GM23248 (cell line): ENCODE data around the gene KCNH3. TPM values are rescaled to one million over a fixed set of nuclear protein-coding genes. Genes with fewer than 3 reads are reported as not detected.

Experiments
- DNase-seq: peaks from one replicate; pipeline ENCODE4 v3.0.0-alpha.2; 2015
- H2AFZ ChIP-seq: fragments of 200-600 bp; sonication (generic); 2 replicates; pipeline ENCODE4 v1.6.1; 2016; ENCODE audit warnings: antibody characterized with exemption
- H3F3A ChIP-seq: fragments of 200-600 bp; sonication (generic); 2 replicates; pipeline ENCODE4 v1.6.1; 2016; ENCODE audit warnings: mild to moderate bottlenecking, antibody characterized with exemption, mixed run types; ENCODE audit not compliant: insufficient read depth
- H3K27ac ChIP-seq: fragments of 200-600 bp; sonication (generic); 2 replicates; pipeline ENCODE4 v1.5.1; 2016; ENCODE audit warnings: mild to moderate bottlenecking
- H3K27me3 ChIP-seq: fragments of 200-600 bp; sonication (generic); replicated peaks from 2 replicates; pipeline ENCODE4 v1.6.1; 2016; ENCODE audit warnings: mild to moderate bottlenecking; ENCODE audit not compliant: insufficient read depth
- H3K36me3 ChIP-seq: fragments of 200-600 bp; sonication (generic); 2 replicates; pipeline ENCODE4 v1.6.1; 2016; ENCODE audit warnings: low read depth, mild to moderate bottlenecking
- H3K4me1 ChIP-seq: fragments of 200-600 bp; sonication (generic); 2 replicates; pipeline ENCODE4 v1.6.1; 2016; ENCODE audit warnings: mild to moderate bottlenecking; ENCODE audit not compliant: insufficient read depth
- H3K4me2 ChIP-seq: fragments of 200-600 bp; sonication (generic); one replicate; pipeline ENCODE4 v1.6.1; 2016; ENCODE audit warnings: mild to moderate bottlenecking; ENCODE audit not compliant: unreplicated experiment
- H3K4me3 ChIP-seq: fragments of 200-600 bp; sonication (generic); 2 replicates; pipeline ENCODE4 v1.5.1; 2016; ENCODE audit warnings: mild to moderate bottlenecking
- H3K79me2 ChIP-seq: fragments of 200-600 bp; sonication (generic); 2 replicates; pipeline ENCODE4 v1.6.1; 2016; ENCODE audit warnings: mild to moderate bottlenecking; ENCODE audit not compliant: insufficient read depth
- H3K9ac ChIP-seq: fragments of 200-600 bp; sonication (generic); 2 replicates; pipeline ENCODE4 v1.6.1; 2016; ENCODE audit warnings: mild to moderate bottlenecking
- H3K9me2 ChIP-seq: fragments of 200-600 bp; sonication (generic); 2 replicates; pipeline ENCODE4 v1.6.1; 2016; ENCODE audit warnings: mixed run types, mild to moderate bottlenecking, moderate library complexity; ENCODE audit not compliant: insufficient read depth
- H3K9me3 ChIP-seq: fragments of 200-600 bp; sonication (generic); one replicate; pipeline ENCODE4 v1.6.1; 2017; ENCODE audit warnings: low read depth
- H4K20me1 ChIP-seq: fragments of 200-600 bp; sonication (generic); 2 replicates; pipeline ENCODE4 v1.6.0; 2016; ENCODE audit not compliant: insufficient read depth
- EZH2 ChIP-seq: fragments of 200-600 bp; sonication (generic); IDR thresholded peaks from 2 replicates; pipeline ENCODE4 v1.6.1; 2018; ENCODE audit warnings: antibody characterized with exemption, mild to moderate bottlenecking; ENCODE audit not compliant: insufficient read depth, poor library complexity, severe bottlenecking
- EZH2phosphoT487 ChIP-seq: fragments of 200-600 bp; sonication (generic); IDR thresholded peaks from 2 replicates; pipeline ENCODE4 v1.6.1; 2018; ENCODE audit warnings: antibody characterized with exemption, moderate library complexity, mild to moderate bottlenecking, low read depth; ENCODE audit not compliant: insufficient read depth
- WGBS, 2 experiments: methylation state at CpG; one replicate each; pipeline ENCODE4 v1.1.6; 2015 to 2017; ENCODE audit warnings: low lambda C conversion rate in 2 of 2, low coverage in 1 of 2; ENCODE audit errors: missing lambda C conversion rate in 2 of 2; 5-methylcytosine and 5-hydroxymethylcytosine counted together
- in situ Hi-C: fragments of 300-500 bp; cut with MboI; formaldehyde crosslinking; loops from 2 replicates; pipeline ENCODE4 v1.15.0; 2020
- polyA plus RNA-seq: library from polyadenylated mRNA; unstranded; fragments of >200 nt; fragmentation: Nextera tagmentation; extraction: Ambion mirVana; gene quantifications from 2 replicates; pipeline ENCODE4 v1.2.1, GENCODE V29; 2016
- total RNA-seq: library from RNA; depleted of rRNA; stranded (reverse); fragments of >200 nt; shearing (Covaris generic); gene quantifications from 2 replicates; pipeline ENCODE4 v1.2.3, GENCODE V29; 2014

Gene KCNH3
- total and polyA plus RNA-seq, 2 experiments from 2014 or later, result 0.09 TPM; not detected in 1

- Histone ChIP-seq H3F3A (no peaks in the 10 kb centered on the region), H3K9me3 (no peaks in the 10 kb centered on the region), H3K36me3 (peaks cover 2% of the 10 kb centered on the region; the same call in 1 of the 2 replicates), H3K9me2 (no peaks in the 10 kb centered on the region), H3K27me3 (no peaks in the 10 kb centered on the region), H3K27ac (no peak overlapping the region), H2AFZ (no peak overlapping the region), H3K4me1 (no peaks in the 10 kb centered on the region), H3K4me3 (no peak overlapping the region), H3K4me2 (no peak overlapping the region), H3K9ac (no peak overlapping the region), H3K79me2 (no peaks in the 10 kb centered on the region), H4K20me1 (no peaks in the 10 kb centered on the region)
- 83 to 86% methylated on average over 13 of the region's 13 CpGs for WGBS, 2 experiments
- in situ Hi-C loops, result no loop called here
- no peak for DNase-seq
- TF ChIP-seq EZH2phosphoT487 (no peak), EZH2 (no peak)
Measured at GRCh38 chr12:49558526-49558925, 19.7 kb downstream of the KCNH3 start.

- H3K9ac ChIP-seq, result no peak overlapping the region
- 94 to 95% methylated on average over 17 of the region's 17 CpGs for WGBS, 2 experiments
- no peaks in the 10 kb centered on the region for H3K27me3 ChIP-seq
- no peak overlapping the region for H3K27ac ChIP-seq
- no peak overlapping the region for H2AFZ ChIP-seq
- in situ Hi-C loops, result no loop called here
- no peaks in the 10 kb centered on the region for H3K9me2 ChIP-seq
- H3K4me2 ChIP-seq, result no peak overlapping the region
- H3K36me3 ChIP-seq, result peaks cover 2% of the 10 kb centered on the region; the same call in 1 of the 2 replicates
- no peaks in the 10 kb centered on the region for H3K9me3 ChIP-seq
- no peaks in the 10 kb centered on the region for H3K79me2 ChIP-seq
- H3K4me1 ChIP-seq, result no peaks in the 10 kb centered on the region
- no peak for DNase-seq
- no peak overlapping the region for H3K4me3 ChIP-seq
- TF ChIP-seq EZH2, result no peak
- TF ChIP-seq EZH2phosphoT487, result no peak
- H4K20me1 ChIP-seq, result no peaks in the 10 kb centered on the region
- H3F3A ChIP-seq, result no peaks in the 10 kb centered on the region
Measured at GRCh38 chr12:49559011-49559675, 20.3 kb downstream of the KCNH3 start.

- Histone ChIP-seq H2AFZ (no peak overlapping the region), H3K4me1 (no peaks in the 10 kb centered on the region), H3K9me2 (no peaks in the 10 kb centered on the region), H3K4me3 (no peak overlapping the region), H3K79me2 (no peaks in the 10 kb centered on the region), H3K9me3 (no peaks in the 10 kb centered on the region), H3K4me2 (no peak overlapping the region), H4K20me1 (no peaks in the 10 kb centered on the region), H3K27ac (no peak overlapping the region), H3F3A (no peaks in the 10 kb centered on the region), H3K27me3 (no peaks in the 10 kb centered on the region), H3K9ac (no peak overlapping the region), H3K36me3 (peaks cover 2% of the 10 kb centered on the region; the same call in 1 of the 2 replicates)
- DNase-seq, result no peak
- 88 to 95% methylated on average over 7 of the region's 7 CpGs for WGBS, 2 experiments
- TF ChIP-seq EZH2phosphoT487 (no peak), EZH2 (no peak)
- in situ Hi-C loops, result no loop called here
Measured at GRCh38 chr12:49560695-49561094, 21.9 kb downstream of the KCNH3 start.

- TF ChIP-seq EZH2 (no peak), EZH2phosphoT487 (no peak)
- Histone ChIP-seq H2AFZ (no peak overlapping the region), H3K27me3 (no peaks in the 10 kb centered on the region), H3K9ac (no peak overlapping the region), H3K79me2 (peaks cover 14% of the 10 kb centered on the region), H3K4me3 (no peak overlapping the region), H3K27ac (no peak overlapping the region), H4K20me1 (no peaks in the 10 kb centered on the region), H3K4me2 (no peak overlapping the region), H3K36me3 (peaks cover 2% of the 10 kb centered on the region; the same call in 1 of the 2 replicates), H3F3A (no peaks in the 10 kb centered on the region), H3K9me2 (no peaks in the 10 kb centered on the region), H3K4me1 (peaks cover 7% of the 10 kb centered on the region; the same call in 1 of the 2 replicates), H3K9me3 (no peaks in the 10 kb centered on the region)
- WGBS, 2 experiments, result 90 to 93% methylated on average over 6 of the region's 6 CpGs
- DNase-seq, result no peak
- in situ Hi-C loops, result no loop called here
Measured at GRCh38 chr12:49562233-49562632, 23.4 kb downstream of the KCNH3 start.

DNA sequence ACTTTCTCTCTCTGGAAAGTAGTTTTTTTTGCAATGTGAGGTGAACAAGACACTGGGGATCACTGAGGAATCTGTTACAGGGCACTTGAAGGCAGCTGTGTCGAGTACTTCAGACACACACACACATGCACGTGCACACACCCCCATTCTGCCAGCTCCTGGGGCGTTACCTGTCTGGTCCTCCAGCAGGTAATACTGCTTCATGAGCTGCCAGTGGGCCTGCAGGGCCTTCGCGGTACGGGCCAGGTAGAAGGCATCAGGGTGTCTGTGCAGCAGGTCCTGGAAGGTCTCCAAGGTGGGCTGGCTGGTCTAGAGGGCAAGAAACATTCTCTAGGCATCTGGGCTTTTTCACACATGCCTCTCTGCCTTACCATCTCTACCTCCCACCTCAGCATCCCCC lies 24.0 kb downstream of the KCNH3 start:
- Histone ChIP-seq H3K4me3 (no peak overlapping the region), H3K36me3 (peaks cover 2% of the 10 kb centered on the region; the same call in 1 of the 2 replicates), H3K79me2 (peaks cover 20% of the 10 kb centered on the region), H4K20me1 (no peaks in the 10 kb centered on the region), H3K4me1 (peaks cover 7% of the 10 kb centered on the region; the same call in 1 of the 2 replicates), H3F3A (no peaks in the 10 kb centered on the region), H2AFZ (no peak overlapping the region), H3K9me2 (no peaks in the 10 kb centered on the region), H3K27ac (no peak overlapping the region), H3K4me2 (no peak overlapping the region), H3K27me3 (no peaks in the 10 kb centered on the region), H3K9ac (no peak overlapping the region), H3K9me3 (no peaks in the 10 kb centered on the region)
- in situ Hi-C loops, result no loop called here
- DNase-seq, result no peak
- WGBS, 2 experiments, result 93 to 94% methylated on average over 6 of the region's 6 CpGs
- no peak for TF ChIP-seq EZH2phosphoT487
- no peak for TF ChIP-seq EZH2
